GM12801 (cell line): ENCODE measurements around the gene SSNA1.

ENCODE experiments used
- CTCF ChIP-seq: IDR thresholded peaks from one replicate; pipeline ENCODE4 v1.5.1; 2011; ENCODE audit warnings: control low read depth; ENCODE audit not compliant: insufficient read length; ENCODE audit errors: extremely low read depth

SSNA1 gene

GRCh38 chr9:137229903-137230704, 41.6 kb downstream of the SSNA1 start:
- TF ChIP-seq CTCF: no peak

- TF ChIP-seq CTCF: no peak
Measured at GRCh38 chr9:137230705-137231371, 42.4 kb downstream of the SSNA1 start, which contains the start of gene SLC34A3. TSS of gene SLC34A3 (plus strand) at chr9:137230901. CDS start at chr9:137231703, 802 bp downstream.

GRCh38 chr9:137231372-137232039, 43.0 kb downstream of the SSNA1 start:
- no peak for TF ChIP-seq CTCF

- no peak for TF ChIP-seq CTCF
Measured at GRCh38 chr9:137232101-137232500, 43.6 kb downstream of the SSNA1 start.

GRCh38 chr9:137232510-137232909, 44.0 kb downstream of the SSNA1 start:
- TF ChIP-seq CTCF: no peak

- TF ChIP-seq CTCF: no peak
Measured at GRCh38 chr9:137233143-137233980, 44.9 kb downstream of the SSNA1 start.
